Uterus (tissue), 2 donors: ENCODE data around the gene RAB26.
"Not testable (repeated sequence)": the region's sequence is repeated elsewhere in the genome, so short reads cannot be mapped to it uniquely, and the experiment has no call there.

Experiments
- CTCF ChIP-seq, 4 experiments: fragments of 200-600 bp in 2 of 4; fragments of 450-650 bp in 2 of 4; sonication (generic) in 2 of 4; IDR thresholded peaks; one replicate each; pipeline ENCODE4 v1.5.1; 2016 to 2019; ENCODE audit warnings: antibody characterized with exemption in 4 of 4, mild to moderate bottlenecking in 2 of 4, moderate library complexity in 1 of 4
- POLR2A ChIP-seq, 2 donors: fragments of 450-650 bp; IDR thresholded peaks; one replicate each; pipeline ENCODE4 v1.6.1; 2016; ENCODE audit warnings: antibody characterized with exemption in 2 of 2, mild to moderate bottlenecking in 1 of 2, moderate library complexity in 1 of 2

GRCh38 chr16:2125609-2126008, 22.8 kb upstream of the RAB26 start:
- TF ChIP-seq CTCF, POLR2A (IDR thresholded peaks at IDR 0.05): not testable (repeated sequence)
